Effector memory CD8-positive, alpha-beta T cell (primary cell): ENCODE results near the gene SLC17A3.
A peak's percentile ranks its signal among the peaks of the same experiment; 100 is the strongest.

Experiments used
- ATAC-seq: fragments of 150-1000 bp; cut with Tn5 transposase; replicated peaks from 2 replicates; pipeline ENCODE4 v1.10.0; 2021; ENCODE audit warnings: mild to moderate bottlenecking, moderate library complexity
- DNase-seq, 3 experiments: peaks; one replicate each; pipeline ENCODE4 v3.0.0; 2021
- H3K27ac Mint-ChIP-seq, 2 donors: one replicate each; pipeline ENCODE4 v1.8.0; 2022; ENCODE audit warnings: mild to moderate bottlenecking in 2 of 2, mixed read lengths in 2 of 2, moderate library complexity in 2 of 2
- H3K27me3 Mint-ChIP-seq, 2 donors: one replicate each; pipeline ENCODE4 v1.8.0; 2022; ENCODE audit warnings: mixed read lengths in 2 of 2
- H3K36me3 Mint-ChIP-seq: one replicate; pipeline ENCODE4 v1.8.0; 2022; ENCODE audit warnings: mild to moderate bottlenecking, moderate library complexity, mixed read lengths; ENCODE audit not compliant: insufficient read depth
- H3K4me1 Mint-ChIP-seq, 2 donors: one replicate each; pipeline ENCODE4 v1.8.0; 2022; ENCODE audit warnings: low read depth in 2 of 2, mixed read lengths in 2 of 2
- H3K4me3 Mint-ChIP-seq, 2 donors: one replicate each; pipeline ENCODE4 v1.8.0; 2022; ENCODE audit warnings: mild to moderate bottlenecking in 2 of 2, mixed read lengths in 2 of 2, moderate library complexity in 2 of 2
- H3K9me3 Mint-ChIP-seq, 2 donors: one replicate each; pipeline ENCODE4 v1.8.0; 2022; ENCODE audit warnings: mixed read lengths in 2 of 2

Gene SLC17A3

DNA sequence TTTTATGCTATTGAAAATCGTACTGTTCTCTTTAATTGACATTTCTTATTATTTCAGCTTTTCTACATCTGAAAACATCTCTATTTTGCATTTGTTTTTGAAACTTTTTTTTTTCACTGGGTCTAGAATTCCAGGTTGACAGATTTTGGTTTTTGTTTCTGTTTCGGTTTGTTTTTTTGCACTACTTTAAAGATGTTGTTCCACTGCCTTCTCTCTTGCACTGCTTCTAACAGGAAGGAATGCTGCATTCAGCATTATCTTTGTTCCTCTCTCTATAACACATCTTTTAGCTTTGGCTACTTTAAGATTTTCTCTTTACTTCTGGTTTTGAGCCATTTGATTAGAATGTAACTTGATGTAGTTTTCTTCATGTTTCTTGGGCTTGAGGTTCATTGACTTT is 22.1 kb downstream of the SLC17A3 start:
- H3K27me3 Mint-ChIP-seq = peaks cover 0 to 4% of the 10 kb centered on the region in 2 donors
- no peak for ATAC-seq
- no peaks in the 10 kb centered on the region for H3K9me3 Mint-ChIP-seq
- no peak for DNase-seq
- peaks cover 3% of the 10 kb centered on the region in 2 donors for H3K4me1 Mint-ChIP-seq
- no peak overlapping the region for H3K27ac Mint-ChIP-seq
- peak overlapping the region in 1 of 2 donors; percentile 7 for H3K4me3 Mint-ChIP-seq
- peaks cover 3% of the 10 kb centered on the region for H3K36me3 Mint-ChIP-seq

DNA sequence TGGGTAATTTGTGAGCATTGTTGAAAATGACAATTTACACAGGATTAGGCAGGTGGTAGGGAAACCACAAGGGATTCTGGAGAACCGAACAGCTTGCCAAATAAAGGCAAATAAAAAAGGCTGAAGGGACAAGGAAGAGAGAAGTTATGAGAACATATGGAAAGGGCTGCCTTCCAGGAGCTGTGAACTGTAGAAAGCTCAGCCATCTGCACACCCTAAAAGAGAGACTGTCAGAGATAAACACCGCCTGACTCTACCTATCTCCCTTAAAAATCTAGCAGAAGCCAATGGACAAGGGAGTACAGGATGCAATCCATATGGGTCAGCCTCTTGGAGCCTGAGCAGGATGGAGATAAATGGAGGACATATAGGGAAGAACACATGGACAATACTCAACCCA is 29.5 kb downstream of the SLC17A3 start:
- Mint-ChIP-seq H3K4me1 (no peaks in the 10 kb centered on the region), H3K36me3 (no peaks in the 10 kb centered on the region), H3K4me3 (no peak overlapping the region), H3K27ac (no peak overlapping the region), H3K27me3 (peaks cover 14 to 18% of the 10 kb centered on the region in 2 donors), H3K9me3 (no peaks in the 10 kb centered on the region)
- DNase-seq (no peak), ATAC-seq (no peak)

DNA sequence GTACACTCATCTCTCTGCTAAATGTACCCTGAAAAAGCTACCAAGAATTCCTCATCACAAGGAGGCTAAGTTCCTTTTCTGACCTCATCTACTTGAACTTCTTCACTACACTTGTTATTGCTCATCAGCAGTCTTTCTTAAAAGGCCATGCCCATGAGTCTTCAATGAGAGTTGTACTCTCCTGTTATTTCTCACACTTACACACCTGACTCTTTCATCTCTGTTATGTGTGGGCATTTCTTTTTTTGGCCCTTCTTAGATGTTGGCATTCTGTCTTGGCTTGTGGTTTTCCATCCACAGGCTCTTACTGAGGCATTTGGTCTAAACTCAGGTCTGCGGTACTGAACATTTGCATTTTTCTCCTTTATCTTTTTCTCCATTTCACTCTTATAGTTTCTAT is 31.5 kb downstream of the SLC17A3 start:
- Mint-ChIP-seq H3K27me3 (peaks cover 14 to 18% of the 10 kb centered on the region in 2 donors), H3K9me3 (no peaks in the 10 kb centered on the region), H3K4me1 (no peaks in the 10 kb centered on the region), H3K4me3 (no peak overlapping the region), H3K27ac (no peak overlapping the region), H3K36me3 (no peaks in the 10 kb centered on the region)
- DNase-seq = no peak
- no peak for ATAC-seq

DNA sequence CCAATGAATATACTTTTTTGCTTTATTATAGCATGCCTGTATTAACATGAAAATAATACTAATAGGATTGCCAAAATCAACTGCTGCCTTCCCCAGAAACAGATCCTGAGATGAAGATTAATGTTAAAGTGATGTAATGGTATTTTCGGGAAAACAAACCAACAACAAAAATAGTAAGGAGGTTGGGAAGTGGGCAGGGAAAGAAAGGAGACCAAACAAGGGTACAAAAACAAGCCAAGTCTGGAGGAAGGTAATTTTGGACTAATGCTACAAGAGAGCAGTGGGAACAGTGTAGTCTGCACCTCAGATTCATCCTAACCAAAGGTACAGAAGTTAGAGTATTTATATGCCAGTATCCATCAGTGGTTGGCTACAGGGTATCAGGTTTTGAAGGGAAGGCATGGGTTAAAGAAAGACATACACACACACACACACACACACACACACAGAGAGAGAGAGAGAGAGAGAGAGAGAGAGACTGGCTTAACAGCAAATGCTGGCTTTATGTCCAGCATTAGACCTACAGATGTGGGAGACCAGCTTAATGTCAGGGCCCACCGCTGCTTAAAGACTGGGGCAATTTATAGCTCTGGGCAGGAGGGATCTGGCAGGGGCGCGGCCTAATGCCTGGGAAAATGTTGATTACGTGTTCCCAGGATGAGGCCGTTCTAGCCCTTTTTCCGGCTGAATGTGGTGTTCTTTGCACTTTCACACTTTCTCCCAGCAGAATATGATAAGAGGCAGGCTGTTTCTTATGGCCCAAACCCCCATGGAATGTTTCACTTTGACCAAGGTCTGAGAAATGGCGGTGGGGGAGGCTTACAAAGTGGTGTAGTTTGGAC is 38.4 kb downstream of the SLC17A3 start:
- H3K4me3 Mint-ChIP-seq = no peak overlapping the region
- H3K9me3 Mint-ChIP-seq = no peaks in the 10 kb centered on the region
- no peaks in the 10 kb centered on the region for H3K4me1 Mint-ChIP-seq
- no peak overlapping the region for H3K27ac Mint-ChIP-seq
- peaks cover 16 to 26% of the 10 kb centered on the region in 2 donors for H3K27me3 Mint-ChIP-seq
- DNase-seq (no peak), ATAC-seq (no peak)
- H3K36me3 Mint-ChIP-seq = no peaks in the 10 kb centered on the region

DNA sequence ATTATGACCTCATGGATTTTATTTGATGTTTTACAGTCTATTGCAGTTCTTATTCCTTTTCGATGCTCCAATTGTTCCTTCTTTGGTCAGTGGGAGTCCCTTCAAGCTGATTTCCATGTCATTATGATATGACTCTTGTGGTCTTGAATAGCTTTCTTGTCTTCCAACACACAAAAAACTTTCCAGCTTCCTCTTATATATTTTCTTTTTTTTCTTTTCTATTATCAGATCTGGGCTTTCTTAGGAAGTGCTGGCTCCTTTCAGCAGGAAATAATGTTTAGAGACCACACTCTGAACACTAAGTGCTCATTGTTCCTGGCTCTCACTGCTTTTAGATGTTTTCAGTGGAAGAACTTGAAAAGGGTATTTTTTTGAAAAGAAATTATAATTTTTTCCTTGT is 39.1 kb downstream of the SLC17A3 start:
- H3K27me3 Mint-ChIP-seq = peaks cover 15 to 22% of the 10 kb centered on the region in 2 donors
- DNase-seq (no peak), ATAC-seq (no peak)
- no peak overlapping the region for H3K4me3 Mint-ChIP-seq
- H3K9me3 Mint-ChIP-seq = no peaks in the 10 kb centered on the region
- no peaks in the 10 kb centered on the region for H3K36me3 Mint-ChIP-seq
- H3K27ac Mint-ChIP-seq = no peak overlapping the region
- no peaks in the 10 kb centered on the region for H3K4me1 Mint-ChIP-seq

DNA sequence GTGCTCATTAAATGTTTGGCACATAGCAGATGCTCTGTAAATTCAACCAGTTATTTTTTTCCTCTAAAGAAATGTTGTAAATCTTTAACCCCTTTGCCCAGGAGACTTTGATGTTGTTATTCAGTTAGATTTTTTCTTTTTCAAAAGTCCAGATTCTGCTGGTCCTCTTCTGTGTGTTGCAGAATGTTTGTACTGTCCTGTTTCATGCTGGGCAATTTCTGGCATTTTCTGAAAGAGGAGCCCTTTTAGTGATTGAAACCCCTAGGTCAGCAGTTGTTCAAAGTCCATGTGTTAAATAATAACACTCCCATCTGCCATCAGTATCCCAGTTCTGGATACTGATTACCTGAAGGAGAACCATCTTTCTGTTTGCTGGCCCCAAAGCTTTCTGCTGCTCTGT is 40.9 kb downstream of the SLC17A3 start:
- H3K36me3 Mint-ChIP-seq = no peaks in the 10 kb centered on the region
- H3K4me1 Mint-ChIP-seq = no peaks in the 10 kb centered on the region

DNA sequence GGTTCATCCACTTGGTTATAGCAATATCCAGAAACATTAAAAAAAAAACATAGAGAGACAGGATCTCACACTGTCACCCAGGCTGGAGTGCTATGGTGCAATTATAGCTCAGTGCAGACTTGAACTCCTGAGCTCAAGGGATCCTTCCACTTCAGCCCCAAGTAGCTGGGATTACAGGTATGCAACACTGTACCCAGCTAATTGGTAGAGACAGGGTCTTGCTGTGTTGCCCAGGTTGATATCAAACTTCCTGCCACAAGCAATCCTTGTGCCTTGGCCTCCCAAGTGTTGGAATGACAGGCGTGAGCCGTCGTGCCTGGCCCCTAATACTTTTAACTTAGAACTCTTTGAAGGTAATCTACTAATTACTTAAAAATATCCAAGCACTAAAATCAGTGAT is 41.4 kb downstream of the SLC17A3 start:
- no peaks in the 10 kb centered on the region for H3K4me1 Mint-ChIP-seq
- H3K36me3 Mint-ChIP-seq = no peaks in the 10 kb centered on the region
- H3K4me3 Mint-ChIP-seq = no peak overlapping the region
- ATAC-seq (no peak), DNase-seq (no peak)
- H3K9me3 Mint-ChIP-seq = no peaks in the 10 kb centered on the region
- H3K27me3 Mint-ChIP-seq = peaks cover 21 to 24% of the 10 kb centered on the region in 2 donors
- no peak overlapping the region for H3K27ac Mint-ChIP-seq

More for the DNA sequence above, 40.9 kb downstream of the SLC17A3 start:
- no peak overlapping the region for H3K4me3 Mint-ChIP-seq
- peaks cover 19 to 21% of the 10 kb centered on the region in 2 donors for H3K27me3 Mint-ChIP-seq
- ATAC-seq = no peak
- no peak for DNase-seq
- H3K27ac Mint-ChIP-seq = no peak overlapping the region
- H3K9me3 Mint-ChIP-seq = no peaks in the 10 kb centered on the region

DNA sequence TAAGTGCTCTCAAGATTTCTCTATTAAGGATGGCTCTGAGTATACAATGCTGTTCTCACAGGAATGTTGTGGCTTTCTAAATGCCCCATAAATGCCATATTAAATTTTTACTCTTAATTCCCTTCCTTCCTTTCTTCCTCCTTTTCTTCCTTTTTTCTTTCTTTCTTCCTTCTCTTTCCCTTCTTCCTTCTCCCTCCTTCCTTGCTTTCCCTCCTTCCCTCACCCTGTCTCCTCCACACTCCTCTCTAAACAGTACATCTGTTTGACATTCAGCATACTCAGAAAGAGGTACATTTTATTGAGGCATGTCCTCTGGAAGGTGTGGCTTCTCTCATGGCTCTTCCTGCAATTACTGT is 41.8 kb downstream of the SLC17A3 start:
- H3K4me3 Mint-ChIP-seq = no peak overlapping the region
- no peaks in the 10 kb centered on the region for H3K36me3 Mint-ChIP-seq
- H3K27ac Mint-ChIP-seq = no peak overlapping the region
- peaks cover 21 to 24% of the 10 kb centered on the region in 2 donors for H3K27me3 Mint-ChIP-seq
- DNase-seq (no peak), ATAC-seq (no peak)
- H3K9me3 Mint-ChIP-seq = no peaks in the 10 kb centered on the region
- H3K4me1 Mint-ChIP-seq = no peaks in the 10 kb centered on the region

DNA sequence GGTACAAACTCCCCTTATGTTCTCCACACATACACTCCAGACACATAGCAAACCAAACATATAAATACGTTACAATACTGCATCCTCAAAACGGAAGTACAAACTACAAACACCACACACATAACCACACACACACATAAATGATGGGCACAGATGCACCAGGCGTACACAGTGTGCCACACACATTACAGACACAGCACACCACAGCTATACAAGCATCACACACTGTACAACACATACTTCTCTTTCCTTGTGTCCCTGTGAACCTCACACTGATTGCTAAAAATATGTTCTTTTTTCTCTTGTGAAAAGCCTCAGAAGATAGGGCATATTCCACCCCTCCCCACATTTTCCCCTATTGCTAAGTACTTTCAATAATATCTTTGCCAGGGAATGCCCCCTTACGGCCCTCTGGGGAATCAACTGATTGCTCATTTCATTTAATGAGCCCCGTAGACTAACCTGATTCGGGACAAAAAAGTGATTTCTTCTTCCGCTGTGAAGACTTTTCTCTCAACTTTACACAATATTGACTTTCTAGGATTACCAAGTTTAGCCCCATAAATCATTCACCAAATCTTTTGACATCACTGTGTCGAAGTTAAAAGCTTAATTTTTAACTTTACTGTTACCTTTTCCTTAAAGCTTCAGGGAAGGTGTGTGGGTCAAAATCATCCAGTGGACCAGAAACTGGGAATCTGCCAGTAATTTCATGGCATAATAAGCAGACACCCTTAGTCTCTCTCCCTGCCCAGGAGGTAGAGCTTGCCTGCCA is 42.3 kb downstream of the SLC17A3 start, which contains the start of gene SLC17A1:
SLC17A1 (minus strand) TSS at position 521 of the 775 bp plus-strand sequence. CDS start 1,495 bp downstream, outside the sequence.
- no peaks in the 10 kb centered on the region for H3K4me1 Mint-ChIP-seq
- DNase-seq (no peak), ATAC-seq (no peak)
- H3K4me3 Mint-ChIP-seq = no peak within 1 kb of the TSS
- H3K36me3 Mint-ChIP-seq = no peaks in the 10 kb centered on the region
- peaks cover 21 to 24% of the 10 kb centered on the region in 2 donors for H3K27me3 Mint-ChIP-seq
- no peak within 1 kb of the TSS for H3K27ac Mint-ChIP-seq
- no peaks in the 10 kb centered on the region for H3K9me3 Mint-ChIP-seq

DNA sequence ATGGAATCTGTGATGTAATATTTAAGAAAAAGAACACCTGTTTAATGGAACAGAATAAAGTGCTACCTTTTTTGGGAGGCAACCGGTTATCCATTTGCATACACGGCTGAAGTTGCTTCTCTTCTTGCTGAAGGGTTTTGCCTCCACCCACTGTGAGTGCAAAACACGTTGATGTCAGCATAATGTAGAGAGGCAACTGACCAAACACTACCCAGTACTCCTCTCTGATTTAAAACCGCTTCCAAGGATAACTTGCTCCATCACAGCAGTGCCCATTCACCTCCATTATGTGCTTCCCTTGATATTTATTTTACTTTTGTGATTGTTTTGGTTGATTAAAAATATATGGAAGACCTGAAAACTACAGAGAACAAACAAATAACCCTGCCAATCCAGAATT is 43.6 kb downstream of the SLC17A3 start:
- DNase-seq (no peak), ATAC-seq (no peak)
- peaks cover 0 to 3% of the 10 kb centered on the region in 2 donors for H3K9me3 Mint-ChIP-seq
- no peak overlapping the region for H3K4me3 Mint-ChIP-seq
- H3K27ac Mint-ChIP-seq = no peak overlapping the region
- no peaks in the 10 kb centered on the region for H3K36me3 Mint-ChIP-seq
- H3K4me1 Mint-ChIP-seq = no peaks in the 10 kb centered on the region
- H3K27me3 Mint-ChIP-seq = peaks cover 31 to 33% of the 10 kb centered on the region in 2 donors

DNA sequence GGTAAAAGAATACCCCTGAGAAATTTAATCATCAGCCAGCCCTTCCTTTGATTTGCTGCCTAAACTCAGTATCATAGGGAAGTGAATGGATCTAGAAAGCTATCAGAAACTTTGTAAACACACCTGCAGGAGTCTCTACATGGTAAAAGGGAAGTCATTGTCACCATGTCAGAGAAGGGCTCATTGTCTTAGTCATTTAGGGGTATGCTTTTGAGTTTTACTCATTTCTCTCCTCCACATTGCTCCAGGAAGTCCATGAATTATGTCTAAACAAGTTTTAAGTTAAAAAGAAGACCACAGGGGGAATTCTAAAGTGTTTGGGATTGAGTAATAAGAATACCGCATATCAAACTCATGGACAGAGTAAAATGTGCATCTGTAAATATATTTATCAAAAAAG is 44.7 kb downstream of the SLC17A3 start:
- Mint-ChIP-seq H3K4me1 (no peaks in the 10 kb centered on the region), H3K4me3 (no peak overlapping the region), H3K27me3 (peaks cover 34 to 38% of the 10 kb centered on the region in 2 donors), H3K27ac (no peak overlapping the region), H3K36me3 (no peaks in the 10 kb centered on the region), H3K9me3 (peaks cover 0 to 3% of the 10 kb centered on the region in 2 donors)
- no peak for DNase-seq
- ATAC-seq = no peak

DNA sequence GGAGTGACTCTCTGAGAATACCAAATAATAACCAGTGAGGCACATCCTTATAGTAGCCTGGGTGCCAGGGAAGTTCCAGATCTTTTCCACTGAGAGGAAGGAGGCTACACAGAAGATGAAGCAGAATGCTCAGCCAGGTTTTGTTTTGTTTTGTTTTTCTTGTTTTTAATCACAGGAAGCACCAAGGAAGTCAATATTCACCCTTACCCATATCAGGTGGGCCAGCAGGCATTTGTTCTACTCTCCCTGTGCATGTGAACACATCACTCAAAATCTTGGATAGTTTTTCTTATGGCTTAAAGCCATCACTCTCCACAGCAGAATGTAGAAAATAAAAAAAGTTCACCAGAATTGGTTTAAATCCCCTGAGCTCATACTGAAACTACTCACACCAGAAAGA is 52.7 kb downstream of the SLC17A3 start:
- H3K27me3 Mint-ChIP-seq = peaks cover 40% of the 10 kb centered on the region in 2 donors
- no peak for DNase-seq
- peaks cover 0 to 3% of the 10 kb centered on the region in 2 donors for H3K9me3 Mint-ChIP-seq
- H3K4me1 Mint-ChIP-seq = no peaks in the 10 kb centered on the region
- no peak overlapping the region for H3K4me3 Mint-ChIP-seq
- ATAC-seq = no peak
- H3K27ac Mint-ChIP-seq = no peak overlapping the region
- no peaks in the 10 kb centered on the region for H3K36me3 Mint-ChIP-seq

DNA sequence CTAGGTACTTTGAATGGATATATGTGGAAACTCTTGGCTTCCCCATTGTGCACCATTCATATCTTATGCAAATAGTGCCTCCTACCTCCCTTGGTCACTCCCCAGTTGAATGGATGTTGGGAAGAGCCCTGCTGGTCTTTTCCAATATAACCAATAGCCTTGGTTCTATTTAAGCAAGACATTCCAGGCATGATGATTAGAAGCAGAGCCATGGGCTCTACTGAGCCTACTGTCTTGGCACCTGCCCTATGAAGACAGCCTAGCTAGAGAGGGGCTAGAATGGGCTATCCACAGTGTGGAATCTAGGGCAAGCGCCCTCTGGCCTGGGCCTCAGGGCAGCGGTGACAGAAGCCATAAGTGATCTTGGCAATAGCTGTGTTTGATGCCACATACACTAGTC is 57.8 kb downstream of the SLC17A3 start:
- no peak for ATAC-seq
- peaks cover 27 to 31% of the 10 kb centered on the region in 2 donors for H3K27me3 Mint-ChIP-seq

DNA sequence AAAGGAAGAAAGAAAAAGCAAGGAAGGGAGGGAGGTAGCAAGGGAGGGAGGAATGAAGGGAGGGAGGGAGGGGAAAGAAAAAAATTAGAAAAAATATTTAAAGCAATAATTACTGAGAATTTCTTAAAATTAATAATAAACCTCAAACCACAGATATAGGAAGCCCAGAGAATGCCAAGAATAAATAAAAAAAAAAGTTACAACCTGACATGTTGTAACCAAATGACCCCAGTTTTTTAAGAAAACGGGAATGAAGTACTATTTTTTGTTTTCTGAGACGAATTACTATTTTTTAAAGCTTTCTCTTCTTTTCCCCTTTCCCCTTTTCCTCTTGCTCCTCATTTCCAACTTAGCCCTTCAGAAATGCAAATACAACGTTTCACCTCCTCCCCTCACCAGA is 58.8 kb downstream of the SLC17A3 start:
- Mint-ChIP-seq H3K9me3 (peaks cover 0 to 1% of the 10 kb centered on the region in 2 donors), H3K27ac (peak overlapping the region in 1 of 2 donors; percentile 69), H3K4me1 (no peaks in the 10 kb centered on the region), H3K36me3 (no peaks in the 10 kb centered on the region), H3K27me3 (peaks cover 27 to 28% of the 10 kb centered on the region in 2 donors), H3K4me3 (no peak overlapping the region)
- DNase-seq (no peak), ATAC-seq (no peak)

More for the DNA sequence above, 57.8 kb downstream of the SLC17A3 start:
- Mint-ChIP-seq H3K4me3 (no peak overlapping the region), H3K36me3 (no peaks in the 10 kb centered on the region), H3K9me3 (peaks cover 0 to 1% of the 10 kb centered on the region in 2 donors), H3K4me1 (no peaks in the 10 kb centered on the region), H3K27ac (no peak overlapping the region)
- DNase-seq = no peak
